MM.1S (cell line): Measurements from ENCODE around the gene RPRD1A.

ENCODE experiments used
- CTCF ChIP-seq: fragments of 300-600 bp; sonication (generic); IDR thresholded peaks from 2 replicates; pipeline ENCODE4 v1.5.1; 2016; ENCODE audit warnings: antibody characterized with exemption, low read length, mixed read lengths
- EZH2 ChIP-seq: fragments of 300-600 bp; sonication (generic); optimal IDR thresholded peaks from 2 replicates; pipeline ENCODE3; 2017; ENCODE audit warnings: low read depth, mild to moderate bottlenecking, antibody characterized with exemption, low read length, mixed read lengths
- EZH2phosphoT487 ChIP-seq: fragments of 300-600 bp; sonication (generic); IDR thresholded peaks from 2 replicates; pipeline ENCODE4 v1.6.1; 2018; ENCODE audit warnings: antibody characterized with exemption, low read length

DNA sequence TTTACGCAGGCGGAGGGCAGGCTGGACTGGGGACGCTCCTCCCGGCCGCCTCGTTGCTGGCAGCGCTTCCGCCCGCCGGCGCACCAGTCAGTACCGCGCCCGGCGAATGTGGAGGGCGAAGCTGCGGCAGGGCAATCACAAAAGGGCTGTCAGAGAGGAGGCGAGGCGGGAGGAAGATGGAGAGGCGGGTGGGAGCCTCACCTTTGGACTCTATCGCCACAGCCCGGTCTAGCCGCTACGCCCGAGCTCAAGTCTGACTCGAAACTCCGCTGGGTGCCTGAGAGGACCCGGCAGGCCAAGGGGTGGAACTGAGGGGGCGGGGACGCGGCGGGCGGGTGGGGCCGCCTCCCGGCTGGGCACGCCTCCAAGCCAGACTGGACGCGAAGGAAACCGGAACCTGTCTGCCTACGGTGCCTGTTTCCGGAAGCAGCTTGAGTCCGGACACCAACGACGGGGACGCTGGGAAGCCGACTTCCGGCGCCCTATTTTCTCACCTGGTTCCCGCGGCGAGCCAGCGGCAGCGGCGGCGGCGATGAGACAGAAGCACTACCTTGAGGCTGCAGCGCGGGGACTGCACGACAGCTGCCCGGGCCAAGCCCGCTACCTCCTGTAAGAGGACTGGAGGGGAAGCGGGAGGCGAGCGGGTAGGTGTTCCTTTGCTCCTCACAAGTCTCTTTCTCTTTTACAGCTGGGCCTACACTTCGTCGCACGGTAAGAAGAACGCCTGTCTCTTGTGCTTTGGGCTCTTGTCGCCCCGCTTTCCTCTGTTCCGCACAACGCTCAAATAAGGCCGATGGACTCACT, 95.0 kb downstream of the RPRD1A start, which contains the start of gene RMP24:
- TF ChIP-seq EZH2 (no peak), CTCF (no peak), EZH2phosphoT487 (no peak)
